Measurements from ENCODE around the gene OR10P1.
"Not testable (repeated sequence)": the region's sequence is repeated elsewhere in the genome, so short reads cannot be mapped to it uniquely, and the experiment has no call there.

OR10P1 gene

GRCh38 chr12:55636853-55637252 is at the start of gene OR10P1:
Gene OR10P1 (plus strand): TSS chr12:55636892. CDS start chr12:55636892, 0 bp downstream.
- DNase-seq, result no peak

- DNase-seq, result not testable (repeated sequence)
These were observed 46.5 kb upstream of the OR10P1 start for GRCh38 chr12:55590152-55590551.

- DNase-seq, result no peak
These were observed 28.7 kb upstream of the OR10P1 start for GRCh38 chr12:55607821-55608594.

- no peak for DNase-seq
These were observed 26.1 kb upstream of the OR10P1 start for GRCh38 chr12:55610598-55610997.

GRCh38 chr12:55612646-55613045 is 24.0 kb upstream of the OR10P1 start:
- no peak for DNase-seq

- no peak for DNase-seq
These were observed 21.9 kb upstream of the OR10P1 start for GRCh38 chr12:55614764-55615163.

- peak; percentile 93 for DNase-seq
These were observed 17.1 kb upstream of the OR10P1 start for GRCh38 chr12:55619354-55620138.

GRCh38 chr12:55624056-55624455 is 12.6 kb upstream of the OR10P1 start:
- no peak for DNase-seq

GRCh38 chr12:55626154-55626553 is 10.5 kb upstream of the OR10P1 start:
- no peak for DNase-seq

- no peak for DNase-seq
These were observed 7.4 kb upstream of the OR10P1 start for GRCh38 chr12:55629058-55629841.

GRCh38 chr12:55631056-55631455 is 5.6 kb upstream of the OR10P1 start:
- DNase-seq, result no peak

- no peak for DNase-seq
These were observed 5.0 kb upstream of the OR10P1 start for GRCh38 chr12:55631733-55632132.

- no peak for DNase-seq
These were observed 3.5 kb upstream of the OR10P1 start for GRCh38 chr12:55633151-55633550.

GRCh38 chr12:55636116-55636655 is 506 bp upstream of the OR10P1 start:
- no peak for DNase-seq

GRCh38 chr12:55637467-55637866 is 775 bp downstream of the OR10P1 start:
- DNase-seq, result no peak

GRCh38 chr12:55641595-55641994 is 4.9 kb downstream of the OR10P1 start:
- no peak for DNase-seq

- DNase-seq, result no peak
These were observed 5.6 kb downstream of the OR10P1 start for GRCh38 chr12:55642267-55642666.

GRCh38 chr12:55642669-55643068 is 6.0 kb downstream of the OR10P1 start:
- DNase-seq, result no peak

GRCh38 chr12:55644591-55644990 is 7.9 kb downstream of the OR10P1 start:
- no peak for DNase-seq

GRCh38 chr12:55647027-55647426 is 10.3 kb downstream of the OR10P1 start:
- DNase-seq, result no peak

- not testable (repeated sequence) for DNase-seq
These were observed 14.1 kb downstream of the OR10P1 start for GRCh38 chr12:55650620-55651298.

GRCh38 chr12:55651299-55651683 is 14.6 kb downstream of the OR10P1 start:
- DNase-seq, result no peak

GRCh38 chr12:55652352-55652751 is 15.7 kb downstream of the OR10P1 start:
- no peak for DNase-seq
